Nucleus accumbens (tissue), 56 donors: Measurements from ENCODE around the gene RNASEL.

ENCODE experiments used
- DNase-seq, 56 donors: peaks; one replicate each; lab custom pipeline; 2025; lab: John Stamatoyannopoulos, UW

Gene RNASEL

DNA sequence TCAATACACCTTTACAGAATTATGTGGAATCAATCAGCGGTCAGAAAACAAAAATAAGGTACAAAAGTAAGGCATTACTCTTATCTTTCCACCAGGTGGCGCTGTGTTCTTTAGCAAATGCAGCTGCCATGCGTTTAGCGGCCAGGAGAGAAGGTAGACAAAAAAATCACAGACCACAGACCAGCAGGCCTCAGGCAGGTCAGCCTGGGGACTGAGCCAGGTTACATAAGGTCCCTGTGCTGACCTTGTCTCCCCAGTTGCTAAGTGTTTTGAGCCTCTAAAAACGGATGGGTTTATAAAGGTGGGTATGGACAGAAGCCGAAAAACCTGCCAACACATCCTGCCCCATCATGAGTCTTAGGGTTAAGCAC is 12.3 kb upstream of the RNASEL start:
- peak in 40 of 56 donors; percentile 16 to 69 (median 40) for DNase-seq

DNA sequence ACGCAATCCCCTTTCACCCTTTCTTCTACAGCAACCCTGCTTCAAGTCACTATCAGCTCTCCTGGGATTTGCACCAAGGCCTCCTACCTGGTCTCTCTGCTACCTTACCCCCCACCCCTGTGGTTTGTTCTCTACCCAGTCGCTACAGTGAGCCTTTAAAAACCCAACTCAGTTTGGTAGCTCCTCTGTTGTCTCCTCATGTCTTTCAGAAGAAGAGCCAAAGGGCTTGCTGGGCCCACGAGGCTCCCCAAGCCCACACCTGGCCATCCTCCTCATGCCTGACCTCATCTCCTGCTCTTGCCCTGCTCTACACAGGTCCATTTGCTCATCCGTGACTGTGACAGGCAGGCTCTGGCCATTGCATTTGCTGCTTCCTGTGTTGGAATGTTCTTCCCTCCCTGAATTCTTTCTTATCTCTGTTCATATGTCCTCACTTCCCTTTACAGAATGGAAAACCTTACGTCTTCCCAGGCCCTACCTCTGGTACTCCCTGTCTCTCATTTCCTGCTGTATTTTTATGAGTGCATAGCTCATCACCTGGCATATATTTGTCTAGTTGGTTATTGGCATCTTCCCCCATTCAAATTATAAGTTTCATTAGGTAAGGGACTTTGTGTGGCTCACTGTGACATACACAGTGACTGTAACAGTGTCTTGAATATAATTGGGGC is 11.8 kb upstream of the RNASEL start:
- no peak for DNase-seq

DNA sequence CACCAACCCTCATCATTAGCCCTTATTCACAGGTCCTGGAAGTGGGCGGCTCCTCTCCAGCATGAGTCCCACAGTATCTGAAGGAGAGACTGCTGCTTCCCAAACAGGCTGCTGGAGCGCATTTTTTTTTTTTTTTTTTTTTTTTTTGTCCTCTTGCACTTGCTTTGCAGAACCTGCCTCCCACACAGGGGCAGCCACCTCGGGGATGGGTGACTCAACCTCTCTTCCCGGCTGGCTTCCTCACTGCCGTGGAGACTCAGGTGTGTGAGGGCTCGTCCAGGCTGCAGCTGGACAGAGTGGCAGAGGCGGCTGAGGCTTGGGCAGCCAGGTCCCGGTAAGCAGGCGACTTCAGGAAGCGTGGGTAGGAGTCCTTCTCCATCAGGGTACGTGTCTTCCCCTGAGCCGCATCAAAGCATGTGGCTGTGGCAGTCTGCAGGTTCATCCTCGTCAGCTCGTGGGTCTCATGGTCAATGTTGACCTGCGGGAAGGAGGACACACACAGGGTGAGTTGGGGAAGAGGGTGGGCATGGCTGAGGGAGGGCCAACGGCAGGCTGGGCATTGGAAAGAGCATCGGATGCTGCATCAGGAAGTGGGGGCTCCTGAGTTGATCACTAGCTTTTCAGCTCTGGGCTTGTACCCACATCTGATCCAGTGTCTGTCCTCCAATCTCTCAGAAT is 11.1 kb upstream of the RNASEL start:
- peak in 7 of 56 donors; percentile 10 to 42 (median 26) for DNase-seq

DNA sequence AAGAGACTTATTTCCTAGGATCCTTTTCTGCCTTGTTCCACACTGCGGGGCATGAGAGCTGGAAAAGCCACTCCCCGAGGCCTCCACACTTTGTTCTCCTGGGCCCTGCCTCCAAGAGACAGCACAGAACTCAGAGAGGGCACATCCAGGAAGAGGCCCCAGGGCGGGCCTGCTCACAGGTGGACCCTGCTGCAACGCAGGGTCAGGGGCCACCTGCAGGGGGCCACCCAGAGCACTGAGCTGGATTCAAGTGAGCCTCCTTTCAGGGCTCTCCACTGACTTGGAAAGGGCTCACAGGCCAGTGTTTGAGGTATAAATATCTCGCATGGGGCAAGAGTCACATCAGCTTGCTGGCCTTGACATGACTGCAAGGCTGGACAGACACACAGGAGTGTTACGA is 10.3 kb upstream of the RNASEL start:
- no peak for DNase-seq

DNA sequence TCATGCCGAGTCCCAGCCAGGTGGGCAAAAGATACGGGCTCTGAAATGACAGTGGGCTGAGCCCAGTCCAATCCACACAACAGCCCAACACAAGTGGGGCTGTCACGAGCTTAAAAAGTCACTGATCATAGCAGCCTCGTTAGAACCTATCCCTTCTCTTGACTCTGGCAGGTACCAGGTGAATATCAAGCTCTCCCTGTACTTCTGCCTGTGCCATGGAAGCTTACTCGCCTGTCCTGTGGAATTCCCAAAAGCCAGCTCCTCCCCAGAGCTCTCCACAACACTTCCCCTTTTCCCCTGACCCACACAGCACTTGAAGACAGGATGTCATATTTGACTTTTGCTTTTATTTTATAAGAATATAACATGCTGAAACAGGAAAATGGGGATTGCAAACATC is 9.2 kb upstream of the RNASEL start:
- DNase-seq, result no peak

DNA sequence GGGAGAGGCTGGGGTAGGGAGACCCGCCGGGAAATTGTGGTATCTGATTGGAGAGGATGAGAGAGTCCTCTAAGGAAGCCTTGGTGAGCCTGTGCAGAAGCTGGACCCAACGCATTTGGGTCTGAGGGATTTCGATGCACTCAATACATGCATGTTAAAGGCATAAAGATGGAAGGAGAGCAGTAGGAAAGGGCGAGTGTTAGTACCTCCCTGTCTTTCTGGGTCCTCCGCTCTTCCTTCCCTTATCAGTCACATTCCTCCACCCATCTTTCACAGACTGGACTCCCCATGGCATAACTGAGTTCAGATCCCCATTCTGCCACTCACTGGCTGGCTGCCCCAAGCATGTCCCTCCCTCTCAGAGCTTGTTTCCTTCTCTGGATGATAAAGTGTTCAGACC is 7.9 kb upstream of the RNASEL start:
- no peak for DNase-seq

DNA sequence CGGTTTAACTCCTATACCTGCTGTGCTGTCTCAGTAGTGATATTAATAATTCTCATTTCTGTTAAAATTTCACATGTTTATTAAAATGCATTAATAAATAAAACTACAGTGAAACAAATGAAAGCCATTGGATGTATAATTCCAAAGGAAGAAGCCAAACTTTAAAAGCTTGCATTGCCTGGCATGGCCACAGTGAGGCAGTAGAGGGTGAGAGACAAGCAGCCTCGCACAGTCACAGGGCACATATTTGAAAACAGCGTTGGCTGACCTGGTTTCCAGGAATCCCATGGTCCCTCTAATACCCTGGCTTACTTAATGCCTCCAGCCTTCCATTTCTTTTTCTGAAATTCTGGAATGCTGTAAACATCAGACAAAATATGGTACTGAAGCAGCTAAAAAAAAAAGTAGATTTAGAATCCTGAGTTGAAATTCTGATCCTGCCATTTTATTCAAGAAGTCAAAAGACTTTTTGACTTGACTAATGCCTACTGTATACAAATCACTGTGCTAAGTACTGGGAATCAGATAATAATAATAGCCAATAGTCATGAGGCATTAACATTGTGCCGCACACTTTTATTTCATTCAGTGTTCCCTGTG is 6.7 kb upstream of the RNASEL start:
- DNase-seq, result peak in 35 of 56 donors; percentile 8 to 78 (median 41)

DNA sequence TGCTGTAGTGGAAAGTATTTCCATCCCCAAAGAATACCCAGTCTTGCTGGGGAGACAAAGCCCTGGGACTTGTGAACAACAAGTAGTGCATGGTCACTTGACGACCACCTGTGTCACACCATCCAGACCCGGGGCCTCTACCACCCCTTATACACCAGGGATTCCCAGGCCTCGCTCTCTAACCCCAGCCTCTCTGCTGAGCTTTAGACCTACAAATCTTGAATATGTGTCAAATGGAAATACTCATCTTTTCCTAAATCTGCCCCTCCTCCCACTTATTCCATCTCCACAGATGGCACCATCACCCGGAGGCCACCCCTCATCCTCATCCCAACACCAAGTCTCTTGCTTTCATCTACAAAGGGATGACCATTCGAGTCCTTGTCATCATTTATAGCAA is 875 bp upstream of the RNASEL start:
- no peak for DNase-seq

DNA sequence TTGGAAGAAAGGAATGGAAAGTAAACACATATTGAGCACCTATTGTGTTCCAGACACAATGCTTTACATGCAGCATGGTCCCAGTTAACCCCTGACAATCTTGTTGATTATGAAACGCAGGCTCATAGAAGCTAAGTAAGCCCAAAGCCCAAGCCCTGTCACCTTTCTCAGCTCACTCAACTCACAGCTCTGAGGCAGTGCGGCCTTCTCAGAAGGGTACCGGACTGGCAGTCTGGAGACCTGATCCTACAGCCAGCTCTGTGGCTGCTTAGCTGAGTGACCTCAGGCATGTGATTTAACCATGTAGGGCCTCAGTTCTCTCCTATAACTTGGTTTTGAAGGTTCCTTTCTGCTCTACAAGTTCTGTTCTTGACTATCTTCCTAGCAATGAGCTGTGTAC is 464 bp upstream of the RNASEL start:
- no peak for DNase-seq

DNA sequence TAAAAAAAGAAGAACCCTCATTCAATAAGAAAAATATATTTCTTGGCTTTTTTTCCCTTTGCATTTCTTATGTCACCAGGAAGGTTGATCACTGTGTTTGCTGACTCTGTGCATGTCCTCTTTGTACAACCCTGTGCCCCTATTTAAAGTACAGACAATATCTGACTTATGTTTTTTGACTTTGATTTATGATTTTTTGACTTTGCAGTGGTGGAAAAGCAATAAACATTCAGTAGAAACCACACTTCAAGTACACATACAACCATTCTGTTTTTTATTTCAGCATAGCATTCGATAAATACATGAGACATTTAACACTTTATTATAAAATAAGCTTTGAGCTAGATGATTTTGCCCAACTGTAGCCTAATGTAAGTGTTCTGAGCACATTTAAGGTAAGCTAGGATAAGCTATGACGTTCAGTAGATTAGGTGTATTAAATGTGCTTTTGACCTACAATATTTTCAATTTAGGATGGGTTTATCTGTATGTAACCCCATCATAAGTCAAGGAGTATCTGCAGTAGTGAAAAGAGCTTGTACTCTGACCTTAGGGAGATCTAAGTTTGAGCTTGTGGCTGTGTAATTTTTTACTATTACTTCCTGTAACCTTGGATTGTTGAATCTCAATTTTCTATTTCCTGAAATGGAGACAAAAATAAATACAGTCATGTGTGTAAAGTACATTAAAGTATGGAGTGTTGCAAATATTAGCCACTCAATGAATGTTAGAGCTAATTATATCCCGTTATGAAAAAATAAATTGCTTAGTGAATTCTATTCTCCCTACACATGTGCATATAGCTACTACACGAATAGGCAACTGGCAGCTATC is 1.2 kb downstream of the RNASEL start:
- DNase-seq, result no peak

DNA sequence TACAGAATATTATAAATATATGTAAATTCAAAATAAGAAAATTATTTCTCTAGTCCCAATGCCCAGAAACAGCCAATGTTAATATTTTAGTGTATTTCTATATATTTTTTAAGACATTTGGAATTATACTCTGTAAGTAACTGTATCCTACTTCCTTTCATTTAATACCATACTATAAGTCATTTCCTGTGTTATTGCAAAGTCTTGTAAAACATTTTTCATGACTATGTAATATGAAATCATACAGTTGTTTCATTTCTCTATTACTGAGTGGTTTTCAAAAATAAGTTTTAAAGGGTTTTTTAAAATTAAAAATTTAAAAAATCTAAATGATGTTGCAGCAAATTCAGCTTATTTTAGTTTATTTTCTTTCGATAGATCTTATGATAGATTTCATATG is 2.0 kb downstream of the RNASEL start:
- no peak for DNase-seq

DNA sequence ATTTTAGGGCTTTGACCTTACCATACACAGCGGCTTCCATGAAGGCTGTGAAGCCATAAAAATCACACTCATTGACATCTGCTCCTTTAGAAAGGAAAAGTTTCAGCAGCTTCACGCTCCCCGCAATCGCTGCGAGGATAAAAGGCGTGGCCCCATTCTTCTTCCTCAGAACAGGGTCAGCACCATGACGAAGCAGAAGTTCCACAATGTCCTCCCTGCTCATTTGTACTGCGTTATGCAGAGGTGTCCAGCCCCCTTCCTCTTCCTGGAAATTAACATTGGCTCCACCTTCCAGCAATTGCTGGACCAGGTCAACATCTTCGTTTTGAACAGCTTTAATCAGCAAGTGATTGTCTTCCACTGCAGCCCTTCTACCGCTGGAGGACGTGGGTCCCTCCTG is 2.7 kb downstream of the RNASEL start:
- no peak for DNase-seq

DNA sequence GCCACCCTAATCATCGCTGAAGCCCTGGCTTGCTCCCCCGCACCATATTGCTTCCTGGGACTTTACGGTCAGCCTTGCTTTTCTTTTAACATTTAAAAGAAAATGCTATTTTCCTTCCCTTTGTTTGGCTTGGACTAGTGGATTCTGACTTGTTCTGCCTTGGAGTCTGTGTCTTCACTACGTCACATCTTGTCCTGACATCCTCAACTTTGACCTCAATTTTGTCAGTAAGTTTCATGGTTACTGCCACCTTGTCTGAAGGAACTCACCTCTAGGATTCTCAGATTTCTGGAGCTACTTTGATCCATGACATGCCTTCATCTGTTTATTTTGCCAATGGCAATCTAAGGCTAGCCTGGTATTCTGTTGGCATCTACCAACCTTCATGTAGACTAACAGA is 4.3 kb downstream of the RNASEL start:
- DNase-seq, result no peak

DNA sequence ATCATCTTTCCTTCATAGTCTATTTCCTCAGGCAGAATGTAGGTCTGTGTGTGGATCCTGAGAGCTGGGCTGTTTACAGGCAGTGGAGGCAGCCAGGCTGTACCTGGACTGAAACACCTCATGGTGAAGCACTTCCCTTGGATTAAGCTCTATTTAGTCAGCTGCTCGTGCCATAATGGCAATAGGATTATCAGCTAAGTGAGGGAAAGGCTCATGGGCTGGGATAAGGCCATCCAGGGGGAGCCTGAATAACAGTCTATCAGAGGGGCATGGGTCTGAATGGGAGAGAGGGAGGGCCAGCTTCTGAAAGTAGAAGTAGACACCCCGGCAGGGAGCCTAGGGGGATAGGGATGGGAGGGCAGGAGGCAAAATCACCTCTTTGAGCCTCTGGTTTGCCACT is 8.3 kb downstream of the RNASEL start:
- no peak for DNase-seq

DNA sequence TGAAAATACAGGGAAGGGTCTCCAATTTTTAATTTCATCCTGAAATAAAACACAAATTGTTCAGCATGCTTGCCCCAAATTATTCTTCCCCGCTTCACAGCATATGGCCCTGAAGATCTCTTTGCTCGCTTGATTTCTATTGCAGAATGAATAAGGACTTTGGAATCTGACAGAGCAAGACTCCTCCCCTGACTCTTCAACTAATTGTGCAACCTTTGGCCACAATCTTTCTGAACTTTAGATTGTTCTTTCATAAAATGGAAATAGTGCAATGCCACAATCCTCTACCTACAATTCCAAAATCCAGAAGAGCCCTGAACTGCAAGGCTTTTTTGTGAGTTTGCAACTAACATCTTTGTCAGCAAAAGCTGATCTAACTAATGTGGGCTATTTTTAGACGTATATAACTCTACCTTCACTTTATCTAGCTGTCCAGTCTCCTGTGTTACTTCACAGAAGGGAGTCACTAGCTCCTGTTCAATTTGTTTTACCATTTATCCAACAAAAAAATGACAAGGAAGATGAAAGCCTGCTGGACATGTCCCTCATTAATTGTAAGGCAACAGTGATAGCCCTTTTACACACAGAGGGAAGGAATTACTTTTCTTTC is 13.4 kb downstream of the RNASEL start:
- no peak for DNase-seq

DNA sequence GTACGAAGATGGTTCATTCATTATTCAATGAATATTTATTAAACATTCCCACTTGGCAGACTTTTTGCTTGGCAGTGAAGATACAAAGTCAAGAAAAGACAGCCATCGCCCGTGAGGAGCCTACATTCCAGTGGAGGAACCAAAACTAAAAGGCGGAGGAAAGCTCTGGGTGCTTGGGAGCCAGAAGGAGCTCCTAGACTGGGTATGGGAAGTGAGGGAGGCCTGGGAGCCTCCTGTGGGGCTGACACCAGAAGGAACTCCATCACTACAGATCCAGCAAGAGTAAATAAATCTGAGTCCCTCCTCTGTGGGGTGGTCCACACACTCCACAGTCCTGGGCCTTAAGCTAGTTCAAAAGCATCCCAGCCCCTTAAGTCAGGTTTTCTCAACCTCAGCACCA is 14.9 kb downstream of the RNASEL start:
- no peak for DNase-seq

DNA sequence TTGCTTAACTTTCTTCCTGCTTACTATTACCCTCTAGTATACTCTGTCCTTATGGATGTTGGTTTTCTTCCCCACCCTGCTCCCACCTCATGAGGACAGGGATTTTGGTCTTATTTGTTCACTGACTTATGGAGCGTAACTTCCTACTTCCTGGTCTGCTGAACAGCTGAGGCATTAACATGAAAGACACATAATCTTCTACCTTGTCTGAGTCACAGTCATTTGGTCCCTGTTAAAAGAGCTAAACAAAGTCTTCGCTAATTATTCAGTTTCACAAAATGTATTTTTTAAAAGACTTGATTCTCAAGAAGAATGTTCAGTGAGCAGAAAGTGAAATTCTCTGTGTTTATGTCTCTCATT is 18.5 kb downstream of the RNASEL start:
- no peak for DNase-seq

DNA sequence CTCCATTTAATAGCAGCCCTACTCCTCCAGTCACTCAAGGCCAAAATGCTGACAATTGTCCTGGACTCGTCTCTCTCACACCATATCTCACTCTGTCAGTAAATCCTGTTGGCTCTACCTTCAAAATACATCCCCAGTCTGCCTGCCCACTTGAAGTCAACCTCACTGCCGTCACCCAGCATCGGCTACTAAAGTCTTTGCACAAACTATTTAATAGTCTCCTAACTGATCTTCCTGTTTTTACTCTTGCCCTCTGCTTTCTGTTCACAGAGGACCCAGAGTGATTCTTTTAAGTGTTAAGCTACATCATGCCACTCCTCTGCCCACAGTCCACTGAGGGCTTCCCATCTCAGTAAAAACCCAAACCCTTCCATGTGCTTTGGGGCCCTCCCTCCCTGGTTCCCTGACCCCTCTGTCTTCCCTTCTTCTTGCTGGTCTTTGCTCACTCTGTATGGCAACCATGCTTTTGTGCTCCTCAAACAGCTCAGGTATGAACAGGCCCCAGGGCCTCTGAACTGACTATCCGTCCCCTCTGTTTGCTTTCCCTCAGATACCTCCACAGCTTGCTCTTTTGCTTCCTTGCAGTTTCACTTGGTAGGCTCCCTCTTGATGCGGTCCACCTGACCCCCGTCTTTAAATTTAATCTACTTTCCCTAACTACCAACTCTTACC is 19.0 kb downstream of the RNASEL start:
- DNase-seq, result no peak

DNA sequence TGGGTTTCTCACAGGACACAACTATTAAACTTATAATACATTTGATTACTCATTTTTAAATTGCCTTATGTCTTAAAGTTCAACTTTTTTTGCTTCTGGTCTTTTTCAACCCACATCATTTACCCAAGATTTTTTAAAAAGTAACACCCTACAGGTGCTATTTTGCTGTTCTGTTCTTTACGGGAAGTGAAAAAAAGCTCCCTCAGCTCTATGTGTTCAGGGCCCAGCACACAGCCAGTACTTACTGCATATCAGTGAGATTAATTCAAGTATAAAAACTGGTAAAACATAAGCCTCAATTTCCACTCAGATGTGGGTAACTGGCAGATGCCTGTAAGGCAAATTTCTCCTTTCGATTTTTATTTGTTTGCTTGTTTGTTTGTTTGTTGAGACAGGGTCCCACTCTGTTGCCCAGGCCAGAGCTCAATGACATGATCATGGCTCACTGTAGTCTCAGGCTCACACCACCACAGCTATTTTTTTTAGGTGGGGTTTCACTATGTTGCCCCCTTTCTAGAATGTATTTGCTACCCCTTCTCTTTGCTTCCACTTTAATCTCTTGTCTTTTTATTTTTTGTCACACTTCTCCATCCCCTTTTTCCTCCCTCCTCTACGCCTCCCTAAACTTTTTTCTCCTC is 20.3 kb downstream of the RNASEL start:
- no peak for DNase-seq

DNA sequence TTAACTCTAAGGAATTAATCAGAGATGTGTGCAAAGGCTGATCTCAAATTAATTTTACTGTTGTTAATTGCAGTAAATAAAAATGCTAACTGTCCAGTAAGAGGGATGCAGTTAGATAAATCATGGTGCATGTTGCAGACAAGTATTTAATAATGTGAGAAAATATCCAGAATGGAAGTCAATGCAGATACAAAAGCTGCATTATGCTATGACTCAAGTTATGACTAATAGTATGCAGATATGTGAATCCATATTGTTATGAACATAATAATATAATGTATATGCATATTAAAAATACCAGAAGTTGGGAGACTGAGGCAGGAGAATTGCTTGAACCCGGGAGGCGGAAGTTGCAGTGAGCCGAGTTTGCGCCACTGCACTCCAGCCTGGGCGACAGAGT is 21.4 kb downstream of the RNASEL start:
- no peak for DNase-seq
